DMS153 treated with DMSO at 0.1 percent for 48 hours (cell line): ENCODE data around the gene CDH13.

ENCODE experiments used
- DNase-seq: peaks from one replicate; lab custom pipeline; 2025; ENCODE audit not compliant: unreplicated experiment; lab: John Stamatoyannopoulos, UW

Gene CDH13

GRCh38 chr16:83137894-83138293, 511.1 kb downstream of the CDH13 start:
- DNase-seq, result no peak

GRCh38 chr16:83138512-83138911, 511.7 kb downstream of the CDH13 start:
- DNase-seq, result no peak

GRCh38 chr16:83138976-83139690, 512.4 kb downstream of the CDH13 start:
- DNase-seq, result no peak

- DNase-seq, result no peak
These were observed 517.0 kb downstream of the CDH13 start for GRCh38 chr16:83143788-83144187.

GRCh38 chr16:83145297-83145696, 518.5 kb downstream of the CDH13 start:
- DNase-seq, result no peak

GRCh38 chr16:83147244-83147643, 520.5 kb downstream of the CDH13 start:
- no peak for DNase-seq

GRCh38 chr16:83158320-83158957, 531.7 kb downstream of the CDH13 start:
- no peak for DNase-seq

GRCh38 chr16:83159049-83159448, 532.3 kb downstream of the CDH13 start:
- DNase-seq, result no peak

- no peak for DNase-seq
These were observed 533.7 kb downstream of the CDH13 start for GRCh38 chr16:83160287-83161020.

- DNase-seq, result no peak
These were observed 536.0 kb downstream of the CDH13 start for GRCh38 chr16:83162791-83163190.

- DNase-seq, result no peak
These were observed 538.0 kb downstream of the CDH13 start for GRCh38 chr16:83164816-83165215.

- no peak for DNase-seq
These were observed 544.6 kb downstream of the CDH13 start for GRCh38 chr16:83171396-83171795.

GRCh38 chr16:83174671-83175070, 547.9 kb downstream of the CDH13 start:
- no peak for DNase-seq

- no peak for DNase-seq
These were observed 550.0 kb downstream of the CDH13 start for GRCh38 chr16:83176802-83177201.

- no peak for DNase-seq
These were observed 559.1 kb downstream of the CDH13 start for GRCh38 chr16:83185902-83186301.

- no peak for DNase-seq
These were observed 560.6 kb downstream of the CDH13 start for GRCh38 chr16:83187405-83187804.

GRCh38 chr16:83196796-83197195, 570.0 kb downstream of the CDH13 start:
- no peak for DNase-seq

GRCh38 chr16:83197450-83197849, 570.7 kb downstream of the CDH13 start:
- no peak for DNase-seq

- no peak for DNase-seq
These were observed 572.2 kb downstream of the CDH13 start for GRCh38 chr16:83198977-83199376.

- no peak for DNase-seq
These were observed 573.4 kb downstream of the CDH13 start for GRCh38 chr16:83200005-83200779.

GRCh38 chr16:83201748-83202147, 575.0 kb downstream of the CDH13 start:
- DNase-seq, result no peak
